Endothelial cell (in vitro differentiated cells): ENCODE results near the gene ROR2. TPM values are rescaled to one million over a fixed set of nuclear protein-coding genes. Genes with fewer than 3 reads are reported as not detected.

Experiments
- DNase-seq: peaks from one replicate; pipeline ENCODE4 v3.0.0; 2021; ENCODE audit warnings: low spot score
- H3K27ac Mint-ChIP-seq: one replicate; pipeline ENCODE4 v1.8.0; 2021; ENCODE audit warnings: mixed read lengths, inconsistent platforms; ENCODE audit not compliant: unreplicated experiment
- H3K27me3 Mint-ChIP-seq: one replicate; pipeline ENCODE4 v1.8.0; 2021; ENCODE audit warnings: mild to moderate bottlenecking, moderate library complexity, mixed read lengths, inconsistent platforms; ENCODE audit not compliant: unreplicated experiment
- H3K36me3 Mint-ChIP-seq: one replicate; pipeline ENCODE4 v1.8.0; 2021; ENCODE audit warnings: mild to moderate bottlenecking, low read depth, mixed read lengths, inconsistent platforms; ENCODE audit not compliant: unreplicated experiment
- H3K4me1 Mint-ChIP-seq: one replicate; pipeline ENCODE4 v1.8.0; 2021; ENCODE audit warnings: mild to moderate bottlenecking, mixed read lengths, inconsistent platforms; ENCODE audit not compliant: unreplicated experiment
- H3K4me3 Mint-ChIP-seq: one replicate; pipeline ENCODE4 v1.8.0; 2021; ENCODE audit warnings: mild to moderate bottlenecking, mixed read lengths, inconsistent platforms; ENCODE audit not compliant: unreplicated experiment
- H3K9me3 Mint-ChIP-seq: one replicate; pipeline ENCODE4 v1.8.0; 2021; ENCODE audit warnings: mixed read lengths, inconsistent platforms; ENCODE audit not compliant: unreplicated experiment
- total RNA-seq: library from RNA; stranded (reverse); fragmentation: NEBNext Ultra II Directional; extraction: Animal tissue kit (Norgen Biotek cat#: 25700); gene quantifications from one replicate; pipeline ENCODE4 v1.2.1, GENCODE V29; 2021; ENCODE audit not compliant: unreplicated experiment
- TF ChIP-seq, protein P1 (sequence below): fragments of 200-600 bp; sonication (generic); IDR thresholded peaks from one replicate; pipeline ENCODE4 v1.5.0; 2021; ENCODE audit warnings: antibody characterized with exemption; ENCODE audit not compliant: unreplicated experiment

Gene ROR2
- total RNA-seq, 1 donor from 2014 or later, result 3.5 TPM

DNA sequence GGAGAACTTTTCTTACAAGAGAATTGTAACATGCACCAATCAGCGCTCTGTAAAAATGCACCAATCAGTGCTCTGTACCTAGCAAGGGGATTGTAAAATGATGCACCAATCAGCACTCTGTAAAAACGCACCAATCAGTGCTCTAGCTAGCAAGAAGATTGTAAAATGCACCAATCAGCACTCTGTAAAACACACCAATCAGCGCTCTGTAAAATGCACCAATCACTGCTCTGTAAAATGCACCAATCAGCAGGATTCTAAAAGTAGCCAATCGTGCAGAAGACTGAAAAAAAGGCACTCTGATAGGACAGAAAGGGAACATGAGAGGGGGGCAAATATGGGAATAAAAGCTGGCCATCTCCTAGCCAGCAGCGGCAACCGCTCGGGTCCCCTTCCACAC, 233.2 kb downstream of the ROR2 start:
- no peaks in the 10 kb centered on the region for H3K9me3 Mint-ChIP-seq
- H3K27ac Mint-ChIP-seq, result no peak overlapping the region
- H3K27me3 Mint-ChIP-seq, result no peaks in the 10 kb centered on the region
- H3K36me3 Mint-ChIP-seq, result no peaks in the 10 kb centered on the region
- peaks cover 6% of the 10 kb centered on the region for H3K4me1 Mint-ChIP-seq
- no peak overlapping the region for H3K4me3 Mint-ChIP-seq
- no peak for DNase-seq
- TF ChIP-seq, protein P1, sequence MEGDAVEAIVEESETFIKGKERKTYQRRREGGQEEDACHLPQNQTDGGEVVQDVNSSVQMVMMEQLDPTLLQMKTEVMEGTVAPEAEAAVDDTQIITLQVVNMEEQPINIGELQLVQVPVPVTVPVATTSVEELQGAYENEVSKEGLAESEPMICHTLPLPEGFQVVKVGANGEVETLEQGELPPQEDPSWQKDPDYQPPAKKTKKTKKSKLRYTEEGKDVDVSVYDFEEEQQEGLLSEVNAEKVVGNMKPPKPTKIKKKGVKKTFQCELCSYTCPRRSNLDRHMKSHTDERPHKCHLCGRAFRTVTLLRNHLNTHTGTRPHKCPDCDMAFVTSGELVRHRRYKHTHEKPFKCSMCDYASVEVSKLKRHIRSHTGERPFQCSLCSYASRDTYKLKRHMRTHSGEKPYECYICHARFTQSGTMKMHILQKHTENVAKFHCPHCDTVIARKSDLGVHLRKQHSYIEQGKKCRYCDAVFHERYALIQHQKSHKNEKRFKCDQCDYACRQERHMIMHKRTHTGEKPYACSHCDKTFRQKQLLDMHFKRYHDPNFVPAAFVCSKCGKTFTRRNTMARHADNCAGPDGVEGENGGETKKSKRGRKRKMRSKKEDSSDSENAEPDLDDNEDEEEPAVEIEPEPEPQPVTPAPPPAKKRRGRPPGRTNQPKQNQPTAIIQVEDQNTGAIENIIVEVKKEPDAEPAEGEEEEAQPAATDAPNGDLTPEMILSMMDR, result no peak

DNA sequence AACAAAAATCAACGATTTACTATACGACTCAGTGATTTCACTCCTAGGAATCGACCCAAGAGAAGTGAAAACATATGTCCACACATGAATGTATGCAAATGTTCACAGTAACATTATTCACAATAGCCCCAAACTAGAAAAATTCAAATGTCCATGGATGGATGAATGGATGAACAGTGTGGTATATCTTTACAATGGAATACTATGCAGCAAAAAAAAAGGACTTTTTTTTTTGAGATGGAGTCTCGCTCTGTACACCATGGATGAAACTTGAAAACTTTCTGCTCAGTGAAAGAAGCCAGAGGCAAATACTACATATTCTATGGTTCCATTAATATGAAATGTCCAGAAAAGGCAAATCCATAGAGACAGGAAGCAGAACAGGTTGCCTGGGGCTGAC, 233.8 kb downstream of the ROR2 start:
- no peaks in the 10 kb centered on the region for H3K36me3 Mint-ChIP-seq
- TF ChIP-seq, protein P1, result no peak
- no peaks in the 10 kb centered on the region for H3K9me3 Mint-ChIP-seq
- H3K27me3 Mint-ChIP-seq, result no peaks in the 10 kb centered on the region
- H3K4me3 Mint-ChIP-seq, result no peak overlapping the region
- no peak for DNase-seq
- H3K4me1 Mint-ChIP-seq, result peaks cover 5% of the 10 kb centered on the region
- H3K27ac Mint-ChIP-seq, result no peak overlapping the region

DNA sequence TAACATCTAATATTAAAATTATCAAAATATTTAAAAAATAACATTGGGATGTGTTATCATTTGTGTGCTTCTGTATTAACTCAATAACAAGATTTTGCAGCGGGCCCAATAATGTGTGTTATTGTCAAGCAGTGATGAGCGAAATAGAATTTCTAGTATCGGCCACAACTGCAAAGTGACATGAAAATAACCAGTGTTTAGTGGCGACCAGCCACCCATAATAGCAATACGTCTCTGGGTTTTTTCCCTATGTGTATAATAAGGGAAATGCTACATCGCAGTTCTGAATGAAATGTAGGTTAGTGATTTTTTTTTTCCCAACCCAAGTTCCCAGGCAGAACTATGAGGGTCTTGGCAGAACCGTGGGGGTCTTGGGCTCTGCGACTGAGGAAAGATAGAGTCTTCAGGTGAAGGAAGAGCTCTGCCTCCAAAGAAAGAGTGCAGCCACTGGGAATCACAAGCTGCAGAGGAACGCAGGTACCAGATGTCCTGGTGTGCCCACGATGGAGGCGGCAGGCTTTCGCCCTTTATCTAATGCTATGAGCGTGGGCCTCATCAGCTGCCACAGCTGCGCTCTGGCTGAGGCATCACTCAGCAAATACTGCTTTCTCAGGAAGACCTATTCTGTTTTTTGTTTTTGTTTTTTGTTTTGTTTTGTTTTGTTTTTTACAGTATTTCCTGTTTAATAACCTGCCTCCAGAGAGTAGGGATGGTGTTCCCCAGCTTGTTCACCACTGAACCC, 235.0 kb downstream of the ROR2 start:
- TF ChIP-seq, protein P1, result no peak
- no peak for DNase-seq
- no peaks in the 10 kb centered on the region for H3K36me3 Mint-ChIP-seq
- no peaks in the 10 kb centered on the region for H3K4me1 Mint-ChIP-seq
- H3K27ac Mint-ChIP-seq, result no peak overlapping the region
- H3K27me3 Mint-ChIP-seq, result no peaks in the 10 kb centered on the region
- no peak overlapping the region for H3K4me3 Mint-ChIP-seq
- H3K9me3 Mint-ChIP-seq, result no peaks in the 10 kb centered on the region

DNA sequence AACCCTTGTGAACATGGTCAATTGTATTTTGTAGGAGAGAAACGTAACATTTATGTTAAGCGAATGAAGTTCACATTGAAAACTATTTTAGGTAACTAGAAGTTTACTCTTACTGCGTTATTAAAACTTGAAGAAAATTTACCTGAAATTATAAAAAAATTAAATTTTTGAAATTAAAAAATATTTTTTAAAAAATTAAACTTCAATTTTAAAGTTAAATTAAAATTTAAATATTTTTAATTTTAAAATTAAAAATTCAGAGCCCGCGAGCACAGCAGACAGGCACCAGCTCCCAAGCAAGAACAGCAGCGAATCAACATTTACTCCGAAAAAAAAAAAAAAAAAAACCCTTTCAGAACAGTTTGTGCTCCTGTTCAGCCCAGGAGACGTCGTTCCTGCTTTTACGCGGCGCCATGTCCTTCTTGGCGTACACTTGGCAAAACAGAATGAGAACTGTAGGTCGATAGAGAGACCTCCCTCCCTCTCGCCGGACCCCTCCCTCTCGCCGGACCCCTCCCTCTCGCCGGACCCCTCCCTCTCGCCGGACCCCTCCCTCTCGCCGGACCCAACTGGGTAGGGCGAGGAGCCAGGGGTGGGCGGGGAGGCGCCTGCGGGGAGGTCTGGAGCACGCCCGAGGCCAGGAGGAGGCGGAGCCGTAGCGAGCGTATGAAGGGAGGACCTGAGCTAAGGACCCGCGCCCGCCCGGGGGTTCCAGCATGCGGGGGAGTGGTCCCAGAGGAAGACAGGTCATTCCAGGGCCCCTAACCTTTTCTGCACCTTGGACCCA, 235.8 kb downstream of the ROR2 start:
- Mint-ChIP-seq H3K4me1 (no peaks in the 10 kb centered on the region), H3K9me3 (no peaks in the 10 kb centered on the region), H3K4me3 (no peak overlapping the region), H3K27me3 (no peaks in the 10 kb centered on the region), H3K36me3 (no peaks in the 10 kb centered on the region), H3K27ac (no peak overlapping the region)
- TF ChIP-seq, protein P1, result no peak
- peak; percentile 67 for DNase-seq

DNA sequence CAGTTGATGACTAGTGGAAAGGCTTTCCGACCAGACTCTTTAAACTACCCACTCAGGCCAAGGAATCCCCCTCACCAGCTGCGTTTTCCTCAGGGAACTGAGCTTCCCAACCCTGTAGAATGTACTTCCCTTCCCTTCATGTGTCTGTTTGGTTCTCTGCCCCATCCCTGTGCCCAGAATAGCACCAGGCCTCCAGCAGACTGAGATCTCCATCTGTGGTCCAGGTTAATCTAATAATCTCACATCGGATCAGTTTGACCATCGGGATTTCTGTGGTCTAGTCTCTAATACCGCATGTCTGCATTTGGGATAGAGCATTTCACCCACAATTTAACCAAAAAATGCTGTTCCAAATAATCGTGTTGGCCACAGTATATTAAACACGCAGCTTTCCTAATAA, 237.2 kb downstream of the ROR2 start:
- Mint-ChIP-seq H3K9me3 (no peaks in the 10 kb centered on the region), H3K27me3 (peaks cover 2% of the 10 kb centered on the region), H3K36me3 (no peaks in the 10 kb centered on the region), H3K4me1 (no peaks in the 10 kb centered on the region), H3K4me3 (no peak overlapping the region), H3K27ac (no peak overlapping the region)
- DNase-seq, result no peak
- TF ChIP-seq, protein P1, result no peak
